HL-60 (cell line): ENCODE data around the gene ESYT2.
A peak's percentile ranks its signal among the peaks of the same experiment; 100 is the strongest.
"Not testable (repeated sequence)": the region's sequence is repeated elsewhere in the genome, so short reads cannot be mapped to it uniquely, and the experiment has no call there.

Source experiments
- DNase-seq, 2 experiments: peaks; one replicate each; pipeline ENCODE4 v3.0.0-alpha.2; 2010 to 2020; ENCODE audit warnings: low read depth in 1 of 2, low spot score in 1 of 2
- H3K27ac ChIP-seq: fragments of 250-450 bp; sonication (Bioruptor Pico); replicated peaks from 2 replicates; pipeline ENCODE4 v1.5.1; 2020; ENCODE audit warnings: mild to moderate bottlenecking, moderate library complexity
- H3K27me3 ChIP-seq: fragments of 250-450 bp; sonication (Bioruptor Pico); 2 replicates; pipeline ENCODE4 v1.5.1; 2021; ENCODE audit warnings: mild to moderate bottlenecking, moderate library complexity; ENCODE audit not compliant: insufficient read depth, poor library complexity, severe bottlenecking
- H3K4me3 ChIP-seq: replicated peaks from 2 replicates; pipeline ENCODE4 v1.5.1; 2011; ENCODE audit warnings: mild to moderate bottlenecking, control low read depth, low read length; ENCODE audit not compliant: insufficient read depth
- GABPA ChIP-seq: IDR thresholded peaks from 2 replicates; pipeline ENCODE4 v1.6.1; 2012; ENCODE audit warnings: low read depth
- POLR2AphosphoS5 ChIP-seq: IDR thresholded peaks from 2 replicates; pipeline ENCODE4 v1.6.1; 2012; ENCODE audit warnings: low read depth
- SPI1 ChIP-seq: IDR thresholded peaks from 2 replicates; pipeline ENCODE4 v1.6.1; 2012; ENCODE audit warnings: low read depth, mild to moderate bottlenecking, borderline replicate concordance
- long read RNA-seq: library from polyadenylated mRNA; unstranded; transcript quantifications from one replicate; pipeline ENCODE4 v2.0.0, GENCODE V29; 2020
- TF ChIP-seq, protein P1 (sequence below): IDR thresholded peaks from 2 replicates; pipeline ENCODE4 v1.6.1; 2012; ENCODE audit warnings: low read depth; ENCODE audit not compliant: insufficient replicate concordance
- TF ChIP-seq, protein P2 (sequence below): IDR thresholded peaks from one replicate; pipeline ENCODE4 v1.5.1; 2011; ENCODE audit warnings: low read length, control low read depth, inconsistent platforms; ENCODE audit not compliant: insufficient read depth

ESYT2 gene, protein sequence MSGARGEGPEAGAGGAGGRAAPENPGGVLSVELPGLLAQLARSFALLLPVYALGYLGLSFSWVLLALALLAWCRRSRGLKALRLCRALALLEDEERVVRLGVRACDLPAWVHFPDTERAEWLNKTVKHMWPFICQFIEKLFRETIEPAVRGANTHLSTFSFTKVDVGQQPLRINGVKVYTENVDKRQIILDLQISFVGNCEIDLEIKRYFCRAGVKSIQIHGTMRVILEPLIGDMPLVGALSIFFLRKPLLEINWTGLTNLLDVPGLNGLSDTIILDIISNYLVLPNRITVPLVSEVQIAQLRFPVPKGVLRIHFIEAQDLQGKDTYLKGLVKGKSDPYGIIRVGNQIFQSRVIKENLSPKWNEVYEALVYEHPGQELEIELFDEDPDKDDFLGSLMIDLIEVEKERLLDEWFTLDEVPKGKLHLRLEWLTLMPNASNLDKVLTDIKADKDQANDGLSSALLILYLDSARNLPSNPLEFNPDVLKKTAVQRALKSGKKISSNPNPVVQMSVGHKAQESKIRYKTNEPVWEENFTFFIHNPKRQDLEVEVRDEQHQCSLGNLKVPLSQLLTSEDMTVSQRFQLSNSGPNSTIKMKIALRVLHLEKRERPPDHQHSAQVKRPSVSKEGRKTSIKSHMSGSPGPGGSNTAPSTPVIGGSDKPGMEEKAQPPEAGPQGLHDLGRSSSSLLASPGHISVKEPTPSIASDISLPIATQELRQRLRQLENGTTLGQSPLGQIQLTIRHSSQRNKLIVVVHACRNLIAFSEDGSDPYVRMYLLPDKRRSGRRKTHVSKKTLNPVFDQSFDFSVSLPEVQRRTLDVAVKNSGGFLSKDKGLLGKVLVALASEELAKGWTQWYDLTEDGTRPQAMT
- long read RNA-seq, full-length matches to known transcripts: 1 of 39 reads
- long read RNA-seq, partial matches to known transcripts: 15 of 39 reads
- long read RNA-seq, other reads (novel, unspliced or antisense): 23 of 39 reads

DNA sequence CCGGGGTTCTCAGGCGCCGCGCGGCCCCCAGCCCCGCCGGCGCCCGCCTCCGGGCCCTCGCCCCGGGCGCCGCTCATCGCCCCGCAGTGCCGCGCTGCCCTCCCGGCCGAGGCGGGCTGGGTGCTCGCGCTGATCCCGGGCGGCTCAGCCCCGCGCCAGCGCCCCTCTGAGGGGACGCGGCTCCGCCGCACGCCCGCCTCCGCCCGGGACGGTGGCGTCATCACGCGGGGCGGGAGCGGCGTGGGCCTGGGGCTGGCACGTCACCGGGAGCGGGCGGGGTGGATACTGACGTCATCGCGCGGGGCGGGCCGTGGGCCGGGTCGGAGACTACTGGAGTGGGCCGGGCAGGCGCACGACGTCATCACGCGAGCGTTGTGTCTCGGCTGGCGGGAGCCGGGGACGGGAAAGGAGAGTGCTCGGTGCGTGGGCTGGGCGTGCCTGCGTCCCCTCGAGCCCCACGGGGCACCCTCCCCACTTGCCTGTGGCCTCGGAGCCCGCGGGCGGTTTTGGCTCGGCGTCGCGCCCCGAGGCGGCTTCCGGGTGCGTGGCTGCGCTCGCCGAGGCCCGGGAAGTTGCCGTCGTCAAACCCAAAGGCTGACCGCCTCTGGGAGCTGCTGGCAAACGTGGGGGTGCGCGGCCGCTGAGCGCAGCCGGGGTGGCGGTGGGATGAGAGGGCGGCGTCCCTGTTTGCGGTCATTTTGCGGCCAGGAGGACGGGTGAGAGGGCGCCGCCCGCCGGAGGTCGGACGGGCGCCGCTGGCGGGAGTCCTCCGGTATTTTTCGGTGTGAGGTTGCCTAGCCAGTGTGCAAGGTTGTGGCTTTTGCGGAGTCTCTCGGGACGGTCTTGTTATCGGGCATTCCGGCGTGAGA is at the start of gene ESYT2:
Gene ESYT2 (minus strand): TSS at position 168 of the 869 bp plus-strand sequence. CDS start 91 bp downstream, at position 77.
- TF ChIP-seq SPI1 (no peak), POLR2AphosphoS5 (peak; percentile 91), GABPA (peak; percentile 10; the same call in 1 of the 2 replicates)
- TF ChIP-seq, protein P1, sequence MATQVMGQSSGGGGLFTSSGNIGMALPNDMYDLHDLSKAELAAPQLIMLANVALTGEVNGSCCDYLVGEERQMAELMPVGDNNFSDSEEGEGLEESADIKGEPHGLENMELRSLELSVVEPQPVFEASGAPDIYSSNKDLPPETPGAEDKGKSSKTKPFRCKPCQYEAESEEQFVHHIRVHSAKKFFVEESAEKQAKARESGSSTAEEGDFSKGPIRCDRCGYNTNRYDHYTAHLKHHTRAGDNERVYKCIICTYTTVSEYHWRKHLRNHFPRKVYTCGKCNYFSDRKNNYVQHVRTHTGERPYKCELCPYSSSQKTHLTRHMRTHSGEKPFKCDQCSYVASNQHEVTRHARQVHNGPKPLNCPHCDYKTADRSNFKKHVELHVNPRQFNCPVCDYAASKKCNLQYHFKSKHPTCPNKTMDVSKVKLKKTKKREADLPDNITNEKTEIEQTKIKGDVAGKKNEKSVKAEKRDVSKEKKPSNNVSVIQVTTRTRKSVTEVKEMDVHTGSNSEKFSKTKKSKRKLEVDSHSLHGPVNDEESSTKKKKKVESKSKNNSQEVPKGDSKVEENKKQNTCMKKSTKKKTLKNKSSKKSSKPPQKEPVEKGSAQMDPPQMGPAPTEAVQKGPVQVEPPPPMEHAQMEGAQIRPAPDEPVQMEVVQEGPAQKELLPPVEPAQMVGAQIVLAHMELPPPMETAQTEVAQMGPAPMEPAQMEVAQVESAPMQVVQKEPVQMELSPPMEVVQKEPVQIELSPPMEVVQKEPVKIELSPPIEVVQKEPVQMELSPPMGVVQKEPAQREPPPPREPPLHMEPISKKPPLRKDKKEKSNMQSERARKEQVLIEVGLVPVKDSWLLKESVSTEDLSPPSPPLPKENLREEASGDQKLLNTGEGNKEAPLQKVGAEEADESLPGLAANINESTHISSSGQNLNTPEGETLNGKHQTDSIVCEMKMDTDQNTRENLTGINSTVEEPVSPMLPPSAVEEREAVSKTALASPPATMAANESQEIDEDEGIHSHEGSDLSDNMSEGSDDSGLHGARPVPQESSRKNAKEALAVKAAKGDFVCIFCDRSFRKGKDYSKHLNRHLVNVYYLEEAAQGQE: peak; percentile 33
- TF ChIP-seq, protein P2, sequence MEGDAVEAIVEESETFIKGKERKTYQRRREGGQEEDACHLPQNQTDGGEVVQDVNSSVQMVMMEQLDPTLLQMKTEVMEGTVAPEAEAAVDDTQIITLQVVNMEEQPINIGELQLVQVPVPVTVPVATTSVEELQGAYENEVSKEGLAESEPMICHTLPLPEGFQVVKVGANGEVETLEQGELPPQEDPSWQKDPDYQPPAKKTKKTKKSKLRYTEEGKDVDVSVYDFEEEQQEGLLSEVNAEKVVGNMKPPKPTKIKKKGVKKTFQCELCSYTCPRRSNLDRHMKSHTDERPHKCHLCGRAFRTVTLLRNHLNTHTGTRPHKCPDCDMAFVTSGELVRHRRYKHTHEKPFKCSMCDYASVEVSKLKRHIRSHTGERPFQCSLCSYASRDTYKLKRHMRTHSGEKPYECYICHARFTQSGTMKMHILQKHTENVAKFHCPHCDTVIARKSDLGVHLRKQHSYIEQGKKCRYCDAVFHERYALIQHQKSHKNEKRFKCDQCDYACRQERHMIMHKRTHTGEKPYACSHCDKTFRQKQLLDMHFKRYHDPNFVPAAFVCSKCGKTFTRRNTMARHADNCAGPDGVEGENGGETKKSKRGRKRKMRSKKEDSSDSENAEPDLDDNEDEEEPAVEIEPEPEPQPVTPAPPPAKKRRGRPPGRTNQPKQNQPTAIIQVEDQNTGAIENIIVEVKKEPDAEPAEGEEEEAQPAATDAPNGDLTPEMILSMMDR: no peak
- H3K4me3 ChIP-seq: peak within 1 kb of the TSS; percentile 83
- peak within 1 kb of the TSS; percentile 90 for H3K27ac ChIP-seq
- peak; percentile 94 to 98 for DNase-seq
- H3K27me3 ChIP-seq: no peaks in the 10 kb centered on the region

DNA sequence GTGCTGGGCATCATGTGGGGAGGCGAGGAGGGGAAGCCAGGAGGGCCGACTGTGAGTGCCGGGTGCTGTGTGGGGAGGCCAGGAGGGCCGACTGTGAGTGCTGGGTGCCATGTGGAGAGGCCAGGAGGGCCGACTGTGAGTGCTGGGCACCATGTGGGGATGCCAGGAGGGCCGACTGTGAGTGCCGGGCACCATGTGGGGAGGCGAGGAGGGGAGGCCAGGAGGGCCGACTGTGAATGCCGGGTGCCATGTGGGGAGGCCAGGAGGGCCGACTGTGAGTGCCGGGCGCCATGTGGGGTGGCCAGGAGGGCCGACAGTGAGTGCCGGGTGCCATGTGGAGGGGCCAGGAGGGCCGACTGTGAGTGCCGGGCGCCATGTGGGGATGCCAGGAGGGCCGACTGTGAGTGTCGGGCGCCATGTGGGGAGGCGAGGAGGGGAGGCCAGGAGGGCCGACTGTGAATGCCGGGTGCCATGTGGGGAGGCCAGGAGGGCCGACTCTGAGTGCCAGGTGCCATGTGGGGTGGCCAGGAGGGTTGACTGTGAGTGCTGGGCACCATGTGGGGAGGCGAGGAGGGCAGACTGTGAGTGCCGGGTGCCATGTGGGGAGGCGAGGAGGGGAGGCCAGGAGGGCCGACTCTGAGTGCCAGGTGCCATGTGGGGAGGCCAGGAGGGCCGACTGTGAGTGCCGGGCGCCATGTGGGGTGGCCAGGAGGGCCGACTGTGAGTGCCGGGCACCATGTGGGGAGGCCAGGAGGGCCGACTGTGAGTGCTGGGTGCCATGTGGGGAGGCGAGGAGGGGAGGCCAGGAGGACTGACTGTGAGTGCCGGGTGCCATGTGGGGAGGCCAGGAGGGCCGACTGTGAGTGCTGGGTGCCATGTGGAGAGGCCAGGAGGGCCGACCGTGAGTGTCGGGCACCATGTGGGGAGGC is 49.1 kb upstream of the ESYT2 start:
- not testable (repeated sequence) for DNase-seq, H3K27ac ChIP-seq, H3K27me3 ChIP-seq, H3K4me3 ChIP-seq

DNA sequence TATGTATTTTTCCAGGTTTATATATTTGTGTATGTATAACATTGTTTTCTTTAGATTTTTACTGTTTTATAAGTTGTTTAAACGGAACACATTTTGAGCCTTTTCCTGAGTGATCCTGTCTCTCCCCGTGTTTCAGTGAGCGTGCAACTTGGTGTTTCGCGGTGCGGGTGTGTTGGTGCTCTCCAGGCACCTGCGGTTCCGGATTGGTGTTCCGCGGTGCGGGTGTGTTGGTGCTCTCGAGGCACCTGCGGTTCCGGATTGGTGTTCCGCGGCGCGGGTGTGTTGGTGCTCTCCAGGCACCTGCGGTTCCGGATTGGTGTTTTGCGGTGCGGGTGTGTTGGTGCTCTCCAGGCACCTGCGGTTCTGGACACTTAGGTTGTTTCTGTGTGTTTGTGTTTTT is 47.7 kb upstream of the ESYT2 start:
- Histone ChIP-seq H3K27me3 (no peaks in the 10 kb centered on the region), H3K27ac (no peak overlapping the region), H3K4me3 (no peak overlapping the region)
- DNase-seq: no peak
- TF ChIP-seq, protein P2: no peak
- TF ChIP-seq, protein P1: no peak
- no peak for TF ChIP-seq SPI1
- TF ChIP-seq POLR2AphosphoS5: no peak
- no peak for TF ChIP-seq GABPA
